ENCODE measurements around the gene PTAFR.
"Not testable (repeated sequence)": the region's sequence is repeated elsewhere in the genome, so short reads cannot be mapped to it uniquely, and the experiment has no call there.

PTAFR gene

GRCh38 chr1:28143496-28144202 lies 32.8 kb downstream of the PTAFR start:
- no peak for DNase-seq

- no peak for DNase-seq
Measured at GRCh38 chr1:28141685-28142084, 34.8 kb downstream of the PTAFR start.

- not testable (repeated sequence) for DNase-seq
Measured at GRCh38 chr1:28139866-28140265, 36.6 kb downstream of the PTAFR start.

- no peak for DNase-seq
Measured at GRCh38 chr1:28139025-28139712, 37.3 kb downstream of the PTAFR start.

GRCh38 chr1:28136922-28137613 lies 39.4 kb downstream of the PTAFR start:
- no peak for DNase-seq

GRCh38 chr1:28136169-28136921 lies 40.1 kb downstream of the PTAFR start:
- no peak for DNase-seq

GRCh38 chr1:28135371-28136168 lies 40.9 kb downstream of the PTAFR start:
- no peak for DNase-seq

GRCh38 chr1:28134651-28135207 lies 41.8 kb downstream of the PTAFR start:
- no peak for DNase-seq

GRCh38 chr1:28132171-28133167 lies 44.0 kb downstream of the PTAFR start:
- no peak for DNase-seq

GRCh38 chr1:28130901-28131300 lies 45.6 kb downstream of the PTAFR start:
- DNase-seq: no peak

- no peak for DNase-seq
Measured at GRCh38 chr1:28129150-28129549, 47.3 kb downstream of the PTAFR start.

GRCh38 chr1:28127617-28128257 lies 48.8 kb downstream of the PTAFR start:
- DNase-seq: no peak

GRCh38 chr1:28126783-28127490 lies 49.6 kb downstream of the PTAFR start:
- no peak for DNase-seq

GRCh38 chr1:28126212-28126611 lies 50.3 kb downstream of the PTAFR start:
- no peak for DNase-seq

GRCh38 chr1:28123461-28123961 lies 53.0 kb downstream of the PTAFR start:
- DNase-seq: no peak

GRCh38 chr1:28122183-28122582 lies 54.3 kb downstream of the PTAFR start:
- no peak for DNase-seq

- DNase-seq: no peak
Measured at GRCh38 chr1:28119556-28119955, 56.9 kb downstream of the PTAFR start.

- DNase-seq: no peak
Measured at GRCh38 chr1:28118640-28119307, 57.7 kb downstream of the PTAFR start.

- no peak for DNase-seq
Measured at GRCh38 chr1:28115267-28115666, 61.2 kb downstream of the PTAFR start.
